ENCODE data around the gene IGLL5.

Gene IGLL5

GRCh38 chr22:22940961-22941605 is 53.5 kb downstream of the IGLL5 start:
- no peak for DNase-seq

- DNase-seq: no peak
Measured at GRCh38 chr22:22941831-22942510, 54.4 kb downstream of the IGLL5 start.

- DNase-seq: peak; percentile 85
Measured at GRCh38 chr22:22942511-22943329, 55.1 kb downstream of the IGLL5 start.

GRCh38 chr22:22943521-22944267 is 56.1 kb downstream of the IGLL5 start:
- no peak for DNase-seq

GRCh38 chr22:22944268-22944985 is 56.8 kb downstream of the IGLL5 start:
- DNase-seq: no peak

- DNase-seq: no peak
Measured at GRCh38 chr22:22945195-22945594, 57.6 kb downstream of the IGLL5 start.

Data from MV-4-11 (cell line).